ENCODE data around the gene GPRASP2. TPM values are rescaled to one million over a fixed set of nuclear protein-coding genes. Genes with fewer than 3 reads are reported as not detected.
"Not testable (repeated sequence)": the region's sequence is repeated elsewhere in the genome, so short reads cannot be mapped to it uniquely, and the experiment has no call there.

The GPRASP2 gene
- total and polyA plus RNA-seq, 2 experiments from 2014 or later, result 8.4 to 16.4 TPM

DNA sequence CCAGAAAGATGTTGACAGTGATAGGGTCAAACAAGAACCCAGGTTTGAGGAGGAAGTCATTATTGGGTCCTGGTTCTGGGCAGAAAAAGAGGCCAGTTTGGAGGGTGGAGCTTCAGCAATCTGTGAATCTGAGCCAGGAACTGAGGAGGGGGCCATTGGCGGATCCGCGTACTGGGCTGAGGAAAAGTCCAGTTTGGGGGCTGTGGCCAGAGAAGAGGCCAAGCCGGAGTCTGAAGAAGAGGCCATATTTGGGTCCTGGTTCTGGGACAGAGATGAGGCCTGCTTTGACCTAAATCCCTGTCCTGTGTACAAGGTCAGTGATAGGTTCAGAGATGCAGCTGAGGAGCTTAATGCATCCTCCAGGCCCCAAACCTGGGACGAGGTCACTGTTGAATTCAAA lies 3.7 kb downstream of the GPRASP2 start:
- in situ Hi-C loops (cut with MboI), result no loop called here
- H3K36me3 ChIP-seq (ENCODE audit: low read depth), result no peaks in the 10 kb centered on the region
- H3K79me2 ChIP-seq (ENCODE audit: insufficient read depth), result no peaks in the 10 kb centered on the region
- no peaks in the 10 kb centered on the region; the same call in 1 of the 2 replicates for H3K4me1 ChIP-seq (ENCODE audit: insufficient read depth)
- no peaks in the 10 kb centered on the region for H3K9me2 ChIP-seq (ENCODE audit: insufficient read depth)
- H3K4me3 ChIP-seq, result no peak overlapping the region
- TF ChIP-seq EZH2phosphoT487 (IDR thresholded peaks at IDR 0.05; ENCODE audit: insufficient read depth, low read depth) (no peak), EZH2 (IDR thresholded peaks at IDR 0.05; ENCODE audit: insufficient read depth, poor library complexity, severe bottlenecking) (no peak)
- H4K20me1 ChIP-seq (ENCODE audit: insufficient read depth), result no peaks in the 10 kb centered on the region
- no peaks in the 10 kb centered on the region for H3K27me3 ChIP-seq (replicated peaks; ENCODE audit: insufficient read depth)
- no peak for DNase-seq
- no peaks in the 10 kb centered on the region for H3K9me3 ChIP-seq (ENCODE audit: low read depth)
- H3K9ac ChIP-seq, result no peak overlapping the region
- no peak overlapping the region for H2AFZ ChIP-seq
- no peak overlapping the region for H3K27ac ChIP-seq
- no peak overlapping the region for H3K4me2 ChIP-seq (ENCODE audit: unreplicated experiment)
- 14 to 85% methylated on average over 1 to 5 of the region's 5 CpGs for WGBS, 2 experiments (ENCODE audit: low coverage in 1 of 2, low lambda C conversion rate in 2 of 2, missing lambda C conversion rate in 2 of 2)
- no peaks in the 10 kb centered on the region for H3F3A ChIP-seq (ENCODE audit: insufficient read depth)

DNA sequence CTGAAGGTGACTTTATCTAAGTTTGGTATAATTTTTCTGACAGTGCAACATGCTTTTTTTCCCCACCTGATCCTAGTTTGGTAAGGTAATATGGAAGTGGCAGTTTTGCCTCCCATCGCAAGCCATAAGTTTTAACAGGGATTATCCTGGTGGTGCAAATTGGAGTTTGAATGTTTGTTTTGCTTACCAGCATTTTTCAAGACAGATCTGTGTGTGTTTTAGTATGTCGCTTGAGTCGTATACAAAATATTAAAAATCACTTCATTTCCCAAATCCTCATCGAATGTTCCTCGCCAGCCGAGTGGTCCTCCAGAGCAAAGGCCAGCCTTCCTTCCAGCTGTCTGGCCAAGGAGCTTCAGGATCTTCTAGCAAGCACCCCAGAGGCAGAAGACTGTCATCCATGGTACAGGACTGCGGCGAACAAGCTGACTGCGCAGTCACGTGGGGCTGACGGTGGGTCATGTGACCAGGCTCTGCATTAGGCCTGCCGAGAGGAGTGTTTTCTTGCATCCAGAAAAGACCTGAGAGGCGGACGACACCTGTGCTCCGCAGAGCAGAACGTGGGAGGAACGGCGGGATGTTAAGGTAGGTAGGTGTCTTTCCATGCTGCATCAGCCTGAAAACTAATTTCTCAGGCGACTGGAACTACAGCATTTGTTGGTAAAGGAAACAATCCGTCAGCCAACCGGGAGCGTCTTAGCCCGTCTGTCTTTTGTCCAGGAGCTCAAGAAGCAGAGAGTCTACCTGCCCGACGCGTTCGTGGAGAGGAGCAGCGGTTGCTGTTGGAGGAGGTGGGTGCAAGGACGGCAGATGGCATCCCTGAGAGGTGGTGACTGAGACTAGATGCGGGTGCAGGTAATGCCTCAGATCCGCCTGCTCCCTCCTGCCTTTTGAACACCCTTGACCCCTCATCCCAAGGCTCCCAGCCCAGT lies 8.3 kb downstream of the GPRASP2 start, which contains the start of gene GPRASP3:
GPRASP3 (plus strand) TSS at position 507 of the 932 bp plus-strand sequence. CDS start 28,253 bp downstream, outside the sequence.
- WGBS, 2 experiments (ENCODE audit: low coverage in 1 of 2, low lambda C conversion rate in 2 of 2, missing lambda C conversion rate in 2 of 2), result 0 to 3% methylated on average over 20 to 27 of the region's 31 CpGs
- H3K27ac ChIP-seq, result 0 out of 2 replicates have a peak within 1 kb of the TSS, but pooled peaks have one; percentile 21
- in situ Hi-C loops (cut with MboI), result no loop called here

DNA sequence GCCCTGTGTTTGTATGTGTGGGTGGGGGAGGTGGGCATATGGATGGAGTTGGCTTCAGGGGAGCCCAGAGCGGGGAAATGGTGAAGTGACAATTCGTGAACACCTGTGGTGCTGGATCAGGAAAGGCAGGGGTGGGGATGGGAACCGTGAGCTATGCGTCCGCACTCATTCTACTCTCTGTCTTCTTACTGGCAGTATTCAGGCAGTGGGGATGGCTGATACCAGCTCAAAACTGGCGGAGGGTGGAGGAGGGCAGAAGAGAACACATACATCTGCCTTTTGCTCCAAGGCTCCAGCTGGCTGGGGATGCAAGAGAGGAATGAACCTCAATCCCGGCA lies 8.9 kb downstream of the GPRASP2 start:
- H3K9me2 ChIP-seq (ENCODE audit: insufficient read depth); H3K27ac ChIP-seq; in situ Hi-C loops (cut with MboI); H3K9me3 ChIP-seq (ENCODE audit: low read depth); H3F3A ChIP-seq (ENCODE audit: insufficient read depth); H3K79me2 ChIP-seq (ENCODE audit: insufficient read depth); H3K36me3 ChIP-seq (ENCODE audit: low read depth); DNase-seq; H3K27me3 ChIP-seq (replicated peaks; ENCODE audit: insufficient read depth); H3K4me1 ChIP-seq (ENCODE audit: insufficient read depth); H4K20me1 ChIP-seq (ENCODE audit: insufficient read depth): not testable (repeated sequence)
- Histone ChIP-seq H2AFZ (peak overlapping the region; percentile 90), H3K4me3 (peak overlapping the region; percentile 73), H3K4me2 (ENCODE audit: unreplicated experiment) (peak overlapping the region; percentile 82), H3K9ac (peak overlapping the region; percentile 88)
- WGBS, 2 experiments (ENCODE audit: low coverage in 1 of 2, low lambda C conversion rate in 2 of 2, missing lambda C conversion rate in 2 of 2), result 22 to 34% methylated on average over 6 to 7 of the region's 7 CpGs

More for the DNA sequence above, 8.3 kb downstream of the GPRASP2 start, which contains the start of gene GPRASP3:
- H3K9me3 ChIP-seq (ENCODE audit: low read depth), result no peaks in the 10 kb centered on the region
- H3F3A ChIP-seq (ENCODE audit: insufficient read depth), result no peaks in the 10 kb centered on the region
- no peaks in the 10 kb centered on the region for H4K20me1 ChIP-seq (ENCODE audit: insufficient read depth)
- peak within 1 kb of the TSS; percentile 73 for H3K4me3 ChIP-seq
- TF ChIP-seq EZH2 (IDR thresholded peaks at IDR 0.05; ENCODE audit: insufficient read depth, poor library complexity, severe bottlenecking) (no peak), EZH2phosphoT487 (IDR thresholded peaks at IDR 0.05; ENCODE audit: insufficient read depth, low read depth) (no peak)
- no peaks in the 10 kb centered on the region for H3K27me3 ChIP-seq (replicated peaks; ENCODE audit: insufficient read depth)
- no peaks in the 10 kb centered on the region for H3K36me3 ChIP-seq (ENCODE audit: low read depth)
- H3K79me2 ChIP-seq (ENCODE audit: insufficient read depth), result no peaks in the 10 kb centered on the region
- peak within 1 kb of the TSS; percentile 88 for H3K9ac ChIP-seq
- no peaks in the 10 kb centered on the region for H3K4me1 ChIP-seq (ENCODE audit: insufficient read depth)
- peak within 1 kb of the TSS; percentile 82 for H3K4me2 ChIP-seq (ENCODE audit: unreplicated experiment)
- peak; percentile 81 for DNase-seq
- no peaks in the 10 kb centered on the region for H3K9me2 ChIP-seq (ENCODE audit: insufficient read depth)
- H2AFZ ChIP-seq, result peak within 1 kb of the TSS; percentile 90

DNA sequence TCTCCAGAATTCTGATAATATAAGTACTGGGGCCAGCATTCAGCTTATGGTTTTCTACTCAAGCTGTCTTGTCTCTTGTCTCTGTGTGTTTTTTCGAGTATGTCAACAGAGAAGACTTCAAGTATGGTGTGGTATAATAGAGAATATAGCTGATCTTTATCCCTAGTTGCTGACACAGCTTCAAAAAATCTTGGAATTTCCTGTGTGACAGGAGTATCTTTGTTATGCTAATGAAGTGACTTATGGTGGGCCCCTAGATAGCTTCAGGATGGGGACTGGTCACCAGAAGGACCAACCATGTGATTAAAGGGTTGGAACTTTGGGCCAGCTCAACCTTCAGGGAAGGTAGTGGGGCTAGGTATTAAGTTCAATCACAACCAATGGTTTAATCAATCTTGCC lies 11.2 kb downstream of the GPRASP2 start:
- H3K27me3 ChIP-seq (replicated peaks; ENCODE audit: insufficient read depth), result no peaks in the 10 kb centered on the region
- WGBS, 2 experiments (ENCODE audit: low coverage in 1 of 2, low lambda C conversion rate in 2 of 2, missing lambda C conversion rate in 2 of 2), result 86 to 91% methylated on average over 1 of the region's 1 CpG
- no peak overlapping the region for H3K27ac ChIP-seq
- in situ Hi-C loops (cut with MboI), result no loop called here
- no peak overlapping the region for H2AFZ ChIP-seq
- no peak for DNase-seq
- no peak overlapping the region for H3K9ac ChIP-seq
- H3K4me2 ChIP-seq (ENCODE audit: unreplicated experiment), result no peak overlapping the region
- no peak overlapping the region for H3K4me3 ChIP-seq
- no peaks in the 10 kb centered on the region for H3K9me2 ChIP-seq (ENCODE audit: insufficient read depth)
- TF ChIP-seq EZH2 (IDR thresholded peaks at IDR 0.05; ENCODE audit: insufficient read depth, poor library complexity, severe bottlenecking), result no peak
- TF ChIP-seq EZH2phosphoT487 (IDR thresholded peaks at IDR 0.05; ENCODE audit: insufficient read depth, low read depth), result no peak
- no peaks in the 10 kb centered on the region for H3K36me3 ChIP-seq (ENCODE audit: low read depth)
- no peaks in the 10 kb centered on the region for H3F3A ChIP-seq (ENCODE audit: insufficient read depth)
- no peaks in the 10 kb centered on the region for H3K9me3 ChIP-seq (ENCODE audit: low read depth)
- no peaks in the 10 kb centered on the region for H3K79me2 ChIP-seq (ENCODE audit: insufficient read depth)
- no peaks in the 10 kb centered on the region for H3K4me1 ChIP-seq (ENCODE audit: insufficient read depth)
- no peaks in the 10 kb centered on the region for H4K20me1 ChIP-seq (ENCODE audit: insufficient read depth)
